Gastrocnemius medialis (tissue), 4 donors: Measurements from ENCODE around the gene IRS2. TPM values are rescaled to one million over a fixed set of nuclear protein-coding genes. Genes with fewer than 3 reads are reported as not detected.

ENCODE experiments used
- ATAC-seq, 2 donors: fragments of 150-250 bp; one replicate each; pipeline ENCODE4 v1.9.1; 2016
- DNase-seq, 2 donors: peaks; one replicate each; pipeline ENCODE4 v3.0.0-alpha.2; 2019
- H3K27ac ChIP-seq, 4 donors: fragments of 200-600 bp; sonication (generic); 1 replicate in 1 of 4; 2 replicates in 3 of 4; pipeline ENCODE4 v1.5.1; 2016 to 2018; ENCODE audit warnings: mild to moderate bottlenecking in 2 of 4, moderate library complexity in 1 of 4
- H3K27me3 ChIP-seq, 3 donors: fragments of 200-600 bp; sonication (generic) in 2 of 3; 1 replicate in 1 of 3; 2 replicates in 2 of 3; pipeline versions ENCODE4 v1.5.1 to v1.6.0; 2016 to 2019; ENCODE audit warnings: mild to moderate bottlenecking in 1 of 3, moderate library complexity in 1 of 3
- H3K36me3 ChIP-seq, 2 donors: fragments of 200-600 bp; sonication (generic) in 1 of 2; one replicate each; pipeline ENCODE4 v1.5.1; 2017 to 2018
- H3K4me1 ChIP-seq, 2 donors: fragments of 200-600 bp; sonication (generic) in 1 of 2; one replicate each; pipeline ENCODE4 v1.5.1; 2016 to 2017; ENCODE audit warnings: mild to moderate bottlenecking in 2 of 2
- H3K4me3 ChIP-seq, 4 donors: fragments of 200-600 bp; sonication (generic) in 3 of 4; 1 replicate in 1 of 4; 2 replicates in 3 of 4; pipeline ENCODE4 v1.5.1; 2016 to 2019; ENCODE audit warnings: mild to moderate bottlenecking in 2 of 4
- H3K9me3 ChIP-seq, 3 donors: fragments of 200-600 bp; sonication (generic) in 2 of 3; 1 replicate in 1 of 3; 2 replicates in 2 of 3; pipeline ENCODE4 v1.5.1; 2016 to 2019
- POLR2A ChIP-seq, 2 donors: fragments of 450-650 bp; IDR thresholded peaks; one replicate each; pipeline ENCODE4 v1.6.1; 2017; ENCODE audit warnings: antibody characterized with exemption in 2 of 2, mild to moderate bottlenecking in 2 of 2, moderate library complexity in 2 of 2
- in situ Hi-C, 4 donors: fragments of 200-750 bp; cut with MboI; loops; one replicate each; pipeline versions ENCODE4 v1.15.0 to v1.8.0; 2017; ENCODE audit warnings: low sequenced_read_pairs in 4 of 4
- intact Hi-C: fragments of 100-400 bp; cut with DNase I; formaldehyde crosslinking; loops from one replicate; pipeline ENCODE4 v1.15.1; 2023; ENCODE audit warnings: low total_unique reads
- total RNA-seq, 4 donors: library from RNA; depleted of rRNA; stranded (reverse); fragments of >200 nt; gene quantifications; one replicate each; pipeline versions ENCODE4 v1.1.0 to v1.2.3, GENCODE V29; 2016
- TF ChIP-seq, protein P1 (sequence below), 5 experiments: fragments of 450-650 bp in 3 of 5; fragments of 200-600 bp in 2 of 5; sonication (generic) in 2 of 5; IDR thresholded peaks in 4 of 5; conservative IDR thresholded peaks in 1 of 5; 1 replicate in 4 of 5; 2 replicates in 1 of 5; pipeline ENCODE4 v1.5.1; 2016 to 2019; ENCODE audit warnings: antibody characterized with exemption in 5 of 5, mild to moderate bottlenecking in 3 of 5, moderate library complexity in 3 of 5

The IRS2 gene
- total RNA-seq, 4 donors from 2014 or later: 23.8 to 65.6 (median 28.7) TPM

DNA sequence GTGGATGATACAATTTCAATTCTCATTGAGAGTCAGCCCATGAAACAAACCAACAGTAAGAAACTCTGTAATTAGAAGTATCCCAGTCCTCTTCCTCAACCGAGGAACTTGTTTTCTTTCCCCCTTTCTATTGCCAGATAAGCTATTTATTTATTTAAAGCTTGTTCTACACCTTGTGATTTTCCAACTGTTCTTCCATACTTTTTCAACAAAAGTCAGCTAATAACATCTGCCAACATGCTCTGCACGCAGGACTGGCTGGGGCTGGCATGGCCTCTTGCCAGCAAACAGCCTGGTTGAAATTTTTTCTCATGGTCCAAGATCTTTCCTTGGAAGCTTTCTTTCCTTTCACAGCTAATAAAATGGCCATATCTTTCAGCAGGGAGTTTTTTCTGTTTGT lies 2.9 kb upstream of the IRS2 start:
- ATAC-seq (no peak), DNase-seq (no peak)
- TF ChIP-seq, protein P1, sequence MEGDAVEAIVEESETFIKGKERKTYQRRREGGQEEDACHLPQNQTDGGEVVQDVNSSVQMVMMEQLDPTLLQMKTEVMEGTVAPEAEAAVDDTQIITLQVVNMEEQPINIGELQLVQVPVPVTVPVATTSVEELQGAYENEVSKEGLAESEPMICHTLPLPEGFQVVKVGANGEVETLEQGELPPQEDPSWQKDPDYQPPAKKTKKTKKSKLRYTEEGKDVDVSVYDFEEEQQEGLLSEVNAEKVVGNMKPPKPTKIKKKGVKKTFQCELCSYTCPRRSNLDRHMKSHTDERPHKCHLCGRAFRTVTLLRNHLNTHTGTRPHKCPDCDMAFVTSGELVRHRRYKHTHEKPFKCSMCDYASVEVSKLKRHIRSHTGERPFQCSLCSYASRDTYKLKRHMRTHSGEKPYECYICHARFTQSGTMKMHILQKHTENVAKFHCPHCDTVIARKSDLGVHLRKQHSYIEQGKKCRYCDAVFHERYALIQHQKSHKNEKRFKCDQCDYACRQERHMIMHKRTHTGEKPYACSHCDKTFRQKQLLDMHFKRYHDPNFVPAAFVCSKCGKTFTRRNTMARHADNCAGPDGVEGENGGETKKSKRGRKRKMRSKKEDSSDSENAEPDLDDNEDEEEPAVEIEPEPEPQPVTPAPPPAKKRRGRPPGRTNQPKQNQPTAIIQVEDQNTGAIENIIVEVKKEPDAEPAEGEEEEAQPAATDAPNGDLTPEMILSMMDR (IDR thresholded peaks at IDR 0.05 in 4 of 5, conservative IDR thresholded peaks at IDR 0.05 in 1 of 5): no peak
- TF ChIP-seq POLR2A (IDR thresholded peaks at IDR 0.05): no peak
- H3K36me3 ChIP-seq: no peaks in the 10 kb centered on the region
- no peaks in the 10 kb centered on the region for H3K9me3 ChIP-seq
- H3K4me3 ChIP-seq: no peak overlapping the region
- in situ Hi-C loops (loop anchor here (25.0 kb wide), 4 partner anchors 323 to 1577 kb away; partner anchors contain the start of genes ABHD13 (in 1 of the 4) and LIG4 (in 1 of the 4)), intact Hi-C loops (loop anchor here (5.0 to 10.0 kb wide), 3 partner anchors 218 to 1574 kb away; partner anchors contain the start of genes ABHD13, ING1 and LIG4)
- peaks cover 0 to 3% (median 0%) of the 10 kb centered on the region in 3 donors for H3K27me3 ChIP-seq
- H3K27ac ChIP-seq: peak overlapping the region in 1 of 4 donors; percentile 0
- H3K4me1 ChIP-seq: peaks cover 0 to 12% of the 10 kb centered on the region in 2 donors

DNA sequence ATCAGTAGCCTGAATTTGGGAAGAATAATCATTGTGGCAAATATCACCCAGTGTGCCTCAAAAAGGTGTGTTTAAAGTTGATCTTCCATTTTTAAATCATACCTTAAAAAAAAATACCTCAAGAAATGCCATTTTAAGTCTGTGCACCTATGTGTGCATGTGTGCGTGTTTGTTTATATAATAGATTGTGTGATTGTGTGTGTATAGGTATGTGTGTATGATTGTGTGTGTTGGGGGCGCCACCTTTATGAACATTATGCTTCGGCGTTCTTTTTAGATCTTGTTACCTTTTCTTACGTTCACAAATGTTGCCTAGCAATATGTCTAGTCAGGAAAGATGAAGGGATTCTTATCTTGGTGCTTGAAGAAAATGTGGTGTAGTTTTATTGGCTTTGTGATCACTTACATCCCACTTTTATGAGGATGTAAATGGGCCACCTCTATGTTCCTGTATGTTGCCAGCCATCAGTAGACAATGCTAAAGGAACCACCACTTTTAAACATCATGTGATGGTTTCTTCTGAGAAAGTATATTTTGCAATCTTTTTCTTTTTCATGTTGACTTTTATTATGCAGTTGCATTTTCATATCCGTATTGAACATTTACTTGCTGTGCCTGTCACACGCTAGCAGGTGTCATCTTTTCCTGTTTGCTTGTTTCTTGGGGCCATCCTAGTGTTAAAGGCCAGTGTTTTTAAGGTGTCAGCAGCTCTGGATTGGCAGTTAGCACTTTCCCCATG lies 2.2 kb upstream of the IRS2 start:
- in situ Hi-C loops: loop anchor here (25.0 kb wide), 4 partner anchors 324 to 1576 kb away; partner anchors contain the start of genes ABHD13 (in 1 of the 4) and LIG4 (in 1 of the 4)
- TF ChIP-seq POLR2A (IDR thresholded peaks at IDR 0.05): no peak
- TF ChIP-seq, protein P1 (IDR thresholded peaks at IDR 0.05 in 4 of 5, conservative IDR thresholded peaks at IDR 0.05 in 1 of 5): no peak
- Histone ChIP-seq H3K9me3 (no peaks in the 10 kb centered on the region), H3K27ac (peak overlapping the region in 1 of 4 donors; percentile 0), H3K27me3 (peaks cover 0 to 3% (median 0%) of the 10 kb centered on the region in 3 donors), H3K4me1 (peaks cover 0 to 12% of the 10 kb centered on the region in 2 donors), H3K4me3 (no peak overlapping the region), H3K36me3 (no peaks in the 10 kb centered on the region)
- DNase-seq (no peak), ATAC-seq (no peak)
- intact Hi-C loops: loop anchor here (5.0 to 10.0 kb wide), 3 partner anchors 219 to 1574 kb away; partner anchors contain the start of genes ABHD13, ING1 and LIG4

DNA sequence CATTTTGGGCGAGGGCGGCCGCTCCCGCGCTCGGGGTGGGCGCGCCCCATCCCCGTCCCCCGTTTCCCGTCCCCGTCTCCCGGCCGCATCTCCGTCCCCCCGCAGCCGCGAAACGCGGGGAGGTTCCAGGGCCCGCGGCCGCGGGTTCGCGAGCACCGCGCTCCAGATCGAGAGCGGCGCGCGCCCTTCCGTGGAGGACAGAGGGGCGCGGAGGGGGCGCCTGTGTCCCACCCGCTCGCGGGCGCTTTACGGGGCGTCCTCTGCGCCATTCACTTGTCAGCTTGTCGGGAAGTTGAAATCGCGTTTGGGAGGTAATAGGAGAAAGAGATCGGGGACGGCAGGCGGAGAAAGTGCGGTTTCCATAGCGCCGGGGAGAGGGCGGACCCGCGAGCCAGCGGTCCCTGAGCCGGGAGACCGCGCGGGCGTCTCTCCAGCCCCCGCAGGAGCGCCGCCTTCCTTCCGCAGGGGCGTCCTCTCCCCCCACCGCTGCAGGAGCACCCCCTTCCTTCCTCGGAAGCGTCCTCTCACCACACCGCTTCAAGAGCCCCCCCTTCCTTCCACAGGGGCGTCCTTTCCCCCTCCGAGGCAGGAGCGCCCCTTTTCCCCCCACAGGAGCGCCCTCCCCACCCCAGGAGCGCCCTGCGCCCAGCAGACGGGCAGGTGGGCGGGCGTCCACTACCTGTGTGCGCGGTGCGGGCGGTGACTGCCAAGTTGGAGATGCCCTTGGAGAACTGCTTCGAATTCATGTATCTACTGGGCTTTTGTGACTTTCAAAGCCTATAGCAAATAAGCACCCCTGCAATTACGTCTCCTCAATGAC lies 962 bp upstream of the IRS2 start:
- Histone ChIP-seq H3K36me3 (peaks cover 0 to 3% of the 10 kb centered on the region in 2 donors), H3K4me1 (peaks cover 0 to 14% of the 10 kb centered on the region in 2 donors), H3K9me3 (no peaks in the 10 kb centered on the region), H3K27ac (peak overlapping the region; percentile 84 to 91 (median 88)), H3K4me3 (peak overlapping the region; percentile 74 to 86 (median 80)), H3K27me3 (peaks cover 0 to 3% (median 0%) of the 10 kb centered on the region in 3 donors)
- TF ChIP-seq, protein P1 (IDR thresholded peaks at IDR 0.05 in 4 of 5, conservative IDR thresholded peaks at IDR 0.05 in 1 of 5): no peak
- TF ChIP-seq POLR2A (IDR thresholded peaks at IDR 0.05): no peak
- peak in 1 of 2 donors; percentile 19 for DNase-seq
- peak in 1 of 2 donors; percentile 11 for ATAC-seq
- intact Hi-C loops (loop anchor here (5.0 to 10.0 kb wide), 3 partner anchors 220 to 1573 kb away; partner anchors contain the start of genes ABHD13, ING1 and LIG4), in situ Hi-C loops (loop anchor here (25.0 kb wide), 4 partner anchors 325 to 1575 kb away; partner anchors contain the start of genes ABHD13 (in 1 of the 4) and LIG4 (in 1 of the 4))

DNA sequence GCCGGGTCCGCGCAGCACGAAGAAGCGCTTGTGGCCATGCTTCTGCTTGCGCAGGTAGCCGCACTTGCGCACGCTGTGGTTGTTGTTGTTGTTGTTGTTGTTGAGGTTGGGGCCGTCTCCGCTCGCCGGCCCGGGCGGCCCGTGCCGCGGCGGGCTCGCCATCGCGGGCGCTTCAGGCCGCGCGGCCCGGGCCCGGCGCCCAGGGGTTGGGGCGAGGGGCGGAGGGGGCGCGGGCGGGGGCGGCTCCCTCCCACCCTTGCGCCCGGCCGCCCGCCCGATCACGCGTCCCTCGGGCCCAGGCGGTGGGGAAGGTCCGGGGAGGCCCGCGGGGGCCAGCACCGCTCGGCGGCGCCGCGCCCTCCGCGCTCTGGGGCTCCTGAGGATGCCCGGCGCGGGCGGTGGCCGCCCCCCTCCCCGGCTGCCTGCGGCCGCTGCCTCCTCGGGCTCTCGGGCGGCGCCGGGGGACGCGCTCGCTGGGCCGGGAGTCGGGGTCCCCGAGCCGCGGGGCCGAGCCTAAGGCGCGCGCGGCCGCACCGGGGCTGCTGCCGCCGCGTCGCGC lies 412 bp downstream of the IRS2 start:
- DNase-seq (no peak), ATAC-seq (peak; percentile 47 to 53)
- intact Hi-C loops: loop anchor here (1.0 to 10.0 kb wide), 6 partner anchors 221 to 1571 kb away; partner anchors contain the start of genes ABHD13, ING1 and LIG4
- H3K4me3 ChIP-seq: peak overlapping the region; percentile 74 to 78 (median 74)
- peaks cover 1 to 21% of the 10 kb centered on the region in 2 donors for H3K4me1 ChIP-seq
- H3K27me3 ChIP-seq: peaks cover 0 to 3% (median 0%) of the 10 kb centered on the region in 3 donors
- H3K9me3 ChIP-seq: no peaks in the 10 kb centered on the region
- in situ Hi-C loops: loop anchor here (25.0 kb wide), 4 partner anchors 326 to 1574 kb away; partner anchors contain the start of genes ABHD13 (in 1 of the 4) and LIG4 (in 1 of the 4)
- TF ChIP-seq POLR2A (IDR thresholded peaks at IDR 0.05): no peak
- TF ChIP-seq, protein P1 (IDR thresholded peaks at IDR 0.05 in 4 of 5, conservative IDR thresholded peaks at IDR 0.05 in 1 of 5): no peak
- H3K27ac ChIP-seq: peak overlapping the region; percentile 83 to 94 (median 86)
- peaks cover 0 to 15% of the 10 kb centered on the region in 2 donors for H3K36me3 ChIP-seq
